Measurements from ENCODE around the gene INPPL1.
"Not testable (repeated sequence)": the region's sequence is repeated elsewhere in the genome, so short reads cannot be mapped to it uniquely, and the experiment has no call there.

INPPL1 gene

DNA sequence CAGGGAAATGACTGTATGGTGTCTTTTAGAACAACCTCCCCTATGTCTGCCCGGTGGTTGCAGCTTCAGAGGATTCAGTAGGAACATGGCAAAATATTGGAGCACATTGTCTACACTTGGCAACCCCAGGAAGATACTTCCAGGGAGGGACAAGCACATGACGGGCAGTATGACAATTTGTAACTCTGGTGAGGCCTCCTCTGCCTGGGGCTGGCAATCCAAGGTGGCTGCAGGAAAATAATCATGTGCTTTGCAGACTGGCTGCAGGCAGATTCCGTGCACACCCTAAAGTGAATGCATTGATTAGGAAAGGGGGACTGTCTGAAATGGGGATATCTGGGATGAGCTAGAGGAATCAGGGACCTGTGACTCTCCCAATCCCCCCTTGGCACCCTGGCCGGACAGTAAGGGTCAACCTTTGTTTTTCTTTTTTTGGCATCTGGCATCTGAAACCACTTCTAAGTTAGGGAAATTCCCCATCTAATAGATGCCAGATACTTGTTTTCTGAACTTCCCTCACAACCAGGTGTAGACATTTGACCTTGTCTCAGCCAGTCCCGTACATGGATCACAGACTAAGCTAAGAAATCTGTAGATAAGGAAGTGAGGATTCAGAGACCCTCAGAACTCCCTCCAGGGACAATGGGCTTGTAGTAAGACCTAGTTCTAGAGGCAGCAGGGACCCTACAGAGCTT is 29.9 kb downstream of the INPPL1 start:
- Histone ChIP-seq H3K9me3 (replicated peaks; ENCODE audit: low read length) (no peaks in the 10 kb centered on the region), H3K4me3 (ENCODE audit: low read length) (no peak overlapping the region), H3K36me3 (ENCODE audit: insufficient read depth, low read length) (no peaks in the 10 kb centered on the region), H3K9ac (ENCODE audit: low read depth, low read length) (no peak overlapping the region), H3K4me2 (ENCODE audit: low read length) (no peak overlapping the region), H3K27me3 (ENCODE audit: control insufficient read depth, insufficient read depth, low read length) (peaks cover 70% of the 10 kb centered on the region), H3K4me1 (ENCODE audit: control insufficient read depth, insufficient read depth, low read length) (no peaks in the 10 kb centered on the region)

GRCh38 chr11:72257570-72257969 is 33.0 kb downstream of the INPPL1 start:
- Histone ChIP-seq H3K9ac (ENCODE audit: low read depth, low read length) (no peak overlapping the region), H3K4me2 (ENCODE audit: low read length) (no peak overlapping the region), H3K27me3 (ENCODE audit: control insufficient read depth, insufficient read depth, low read length) (peaks cover 55% of the 10 kb centered on the region), H3K4me3 (ENCODE audit: low read length) (no peak overlapping the region), H3K9me3 (replicated peaks; ENCODE audit: low read length) (no peaks in the 10 kb centered on the region), H3K36me3 (ENCODE audit: insufficient read depth, low read length) (no peaks in the 10 kb centered on the region), H3K4me1 (ENCODE audit: control insufficient read depth, insufficient read depth, low read length) (no peaks in the 10 kb centered on the region)

- Histone ChIP-seq H3K9ac (ENCODE audit: low read depth, low read length) (no peak overlapping the region), H3K36me3 (ENCODE audit: insufficient read depth, low read length) (no peaks in the 10 kb centered on the region), H3K9me3 (replicated peaks; ENCODE audit: low read length) (no peaks in the 10 kb centered on the region), H3K27me3 (ENCODE audit: control insufficient read depth, insufficient read depth, low read length) (peaks cover 41% of the 10 kb centered on the region), H3K4me1 (ENCODE audit: control insufficient read depth, insufficient read depth, low read length) (peaks cover 4% of the 10 kb centered on the region), H3K4me2 (ENCODE audit: low read length) (no peak overlapping the region), H3K4me3 (ENCODE audit: low read length) (no peak overlapping the region)
Observed at GRCh38 chr11:72259490-72259889, 34.9 kb downstream of the INPPL1 start.

GRCh38 chr11:72260574-72260973 is 36.0 kb downstream of the INPPL1 start:
- H3K27me3 ChIP-seq (ENCODE audit: control insufficient read depth, insufficient read depth, low read length): peaks cover 31% of the 10 kb centered on the region
- H3K4me1 ChIP-seq (ENCODE audit: control insufficient read depth, insufficient read depth, low read length): peaks cover 4% of the 10 kb centered on the region
- H3K4me2 ChIP-seq (ENCODE audit: low read length): no peak overlapping the region
- no peak overlapping the region for H3K9ac ChIP-seq (ENCODE audit: low read depth, low read length)
- H3K9me3 ChIP-seq (replicated peaks; ENCODE audit: low read length): no peaks in the 10 kb centered on the region
- H3K4me3 ChIP-seq (ENCODE audit: low read length): no peak overlapping the region
- no peaks in the 10 kb centered on the region for H3K36me3 ChIP-seq (ENCODE audit: insufficient read depth, low read length)

- peaks cover 4% of the 10 kb centered on the region for H3K4me1 ChIP-seq (ENCODE audit: control insufficient read depth, insufficient read depth, low read length)
- no peak overlapping the region for H3K4me2 ChIP-seq (ENCODE audit: low read length)
- H3K9ac ChIP-seq (ENCODE audit: low read depth, low read length): no peak overlapping the region
- no peak overlapping the region for H3K4me3 ChIP-seq (ENCODE audit: low read length)
- H3K9me3 ChIP-seq (replicated peaks; ENCODE audit: low read length): no peaks in the 10 kb centered on the region
- no peaks in the 10 kb centered on the region for H3K36me3 ChIP-seq (ENCODE audit: insufficient read depth, low read length)
- peaks cover 21% of the 10 kb centered on the region for H3K27me3 ChIP-seq (ENCODE audit: control insufficient read depth, insufficient read depth, low read length)
Observed at GRCh38 chr11:72263361-72263760, 38.8 kb downstream of the INPPL1 start.

DNA sequence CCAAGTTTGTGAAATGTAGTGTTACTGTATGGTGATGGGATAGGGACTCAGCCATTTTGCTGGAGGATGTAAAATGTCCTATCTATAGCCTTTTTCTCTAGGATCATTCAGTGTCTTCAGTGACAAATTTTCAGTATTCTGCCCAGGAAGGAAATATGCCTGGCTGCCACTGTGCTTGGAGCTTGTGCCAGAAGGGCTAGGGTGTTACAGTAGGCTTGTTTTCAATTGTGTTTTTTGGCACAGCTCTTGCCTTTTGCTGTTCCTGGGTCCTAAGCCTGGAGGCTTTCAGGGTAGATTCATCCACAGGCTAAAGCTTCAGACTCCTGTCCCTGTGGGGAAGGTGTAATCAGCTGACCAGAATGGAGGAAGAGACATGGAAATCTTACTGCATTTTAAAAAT is 41.4 kb downstream of the INPPL1 start:
- no peaks in the 10 kb centered on the region for H3K9me3 ChIP-seq (replicated peaks; ENCODE audit: low read length)
- H3K4me2 ChIP-seq (ENCODE audit: low read length): no peak overlapping the region
- H3K27me3 ChIP-seq (ENCODE audit: control insufficient read depth, insufficient read depth, low read length): peaks cover 18% of the 10 kb centered on the region
- no peak overlapping the region for H3K4me3 ChIP-seq (ENCODE audit: low read length)
- peaks cover 4% of the 10 kb centered on the region for H3K4me1 ChIP-seq (ENCODE audit: control insufficient read depth, insufficient read depth, low read length)
- H3K36me3 ChIP-seq (ENCODE audit: insufficient read depth, low read length): no peaks in the 10 kb centered on the region
- H3K9ac ChIP-seq (ENCODE audit: low read depth, low read length): no peak overlapping the region

- H3K9ac ChIP-seq (ENCODE audit: low read depth, low read length); H3K4me3 ChIP-seq (ENCODE audit: low read length); H3K9me3 ChIP-seq (replicated peaks; ENCODE audit: low read length); H3K4me2 ChIP-seq (ENCODE audit: low read length); H3K4me1 ChIP-seq (ENCODE audit: control insufficient read depth, insufficient read depth, low read length); H3K36me3 ChIP-seq (ENCODE audit: insufficient read depth, low read length): not testable (repeated sequence)
- H3K27me3 ChIP-seq (ENCODE audit: control insufficient read depth, insufficient read depth, low read length): peaks cover 23% of the 10 kb centered on the region
Observed at GRCh38 chr11:72266960-72267359, 42.4 kb downstream of the INPPL1 start.

DNA sequence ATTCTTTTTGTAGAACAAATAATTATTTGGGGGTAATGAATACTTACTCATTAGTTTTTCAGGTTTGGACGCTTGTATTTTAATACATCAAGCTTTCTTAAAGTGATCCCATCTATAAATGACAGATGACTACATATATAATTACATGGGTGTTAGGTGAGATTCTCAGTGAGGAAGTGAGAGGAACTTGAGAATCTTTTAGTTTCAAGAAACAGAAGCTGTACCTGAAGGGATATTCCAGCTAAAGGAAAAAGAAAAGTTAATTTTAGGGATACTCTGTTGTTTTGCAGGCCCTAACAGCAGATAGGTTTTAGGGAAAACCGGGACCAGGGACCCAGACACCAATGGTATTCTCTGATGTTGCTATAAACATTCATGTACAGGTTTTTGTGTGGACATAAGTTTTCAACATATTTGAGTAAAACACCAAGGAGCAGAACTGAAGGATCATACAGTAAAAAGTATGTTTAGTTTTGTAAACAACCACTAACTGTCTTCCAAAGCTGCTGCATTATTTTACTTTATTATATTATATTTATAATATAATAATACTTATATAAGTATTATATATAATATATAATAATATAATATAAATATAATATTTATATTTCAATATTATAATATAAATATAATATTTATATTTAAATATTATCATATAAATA is 43.5 kb downstream of the INPPL1 start:
- Histone ChIP-seq H3K4me3 (ENCODE audit: low read length) (no peak overlapping the region), H3K36me3 (ENCODE audit: insufficient read depth, low read length) (no peaks in the 10 kb centered on the region), H3K4me1 (ENCODE audit: control insufficient read depth, insufficient read depth, low read length) (peaks cover 2% of the 10 kb centered on the region), H3K27me3 (ENCODE audit: control insufficient read depth, insufficient read depth, low read length) (peaks cover 27% of the 10 kb centered on the region), H3K9ac (ENCODE audit: low read depth, low read length) (no peak overlapping the region), H3K9me3 (replicated peaks; ENCODE audit: low read length) (no peaks in the 10 kb centered on the region), H3K4me2 (ENCODE audit: low read length) (no peak overlapping the region)

DNA sequence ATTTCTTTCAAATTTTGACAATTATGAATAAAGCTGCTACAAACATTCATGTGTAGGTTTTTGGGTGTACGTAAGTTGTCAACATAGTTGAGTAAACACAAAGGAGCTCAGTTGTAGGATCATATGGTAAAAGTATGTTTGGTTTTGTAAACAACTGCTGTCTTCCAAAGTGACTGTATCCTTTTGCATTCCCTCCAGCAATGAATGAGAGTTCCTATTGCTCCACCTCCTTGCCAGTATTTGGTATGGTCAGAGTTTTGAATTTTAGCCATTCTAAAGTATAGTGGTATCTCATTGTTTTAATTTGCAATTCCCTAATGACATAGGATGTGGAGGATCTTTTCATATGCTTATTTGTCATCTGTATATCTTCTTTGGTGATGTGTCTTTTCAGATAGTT is 47.4 kb downstream of the INPPL1 start:
- Histone ChIP-seq H3K27me3 (ENCODE audit: control insufficient read depth, insufficient read depth, low read length) (peaks cover 37% of the 10 kb centered on the region), H3K4me1 (ENCODE audit: control insufficient read depth, insufficient read depth, low read length) (no peaks in the 10 kb centered on the region), H3K4me3 (ENCODE audit: low read length) (no peak overlapping the region), H3K9me3 (replicated peaks; ENCODE audit: low read length) (no peaks in the 10 kb centered on the region), H3K36me3 (ENCODE audit: insufficient read depth, low read length) (no peaks in the 10 kb centered on the region), H3K9ac (ENCODE audit: low read depth, low read length) (no peak overlapping the region), H3K4me2 (ENCODE audit: low read length) (no peak overlapping the region)

- H3K4me3 ChIP-seq (ENCODE audit: low read length): no peak overlapping the region
- peaks cover 5% of the 10 kb centered on the region for H3K4me1 ChIP-seq (ENCODE audit: control insufficient read depth, insufficient read depth, low read length)
- H3K9ac ChIP-seq (ENCODE audit: low read depth, low read length): no peak overlapping the region
- peaks cover 32% of the 10 kb centered on the region for H3K27me3 ChIP-seq (ENCODE audit: control insufficient read depth, insufficient read depth, low read length)
- no peaks in the 10 kb centered on the region for H3K36me3 ChIP-seq (ENCODE audit: insufficient read depth, low read length)
- H3K4me2 ChIP-seq (ENCODE audit: low read length): no peak overlapping the region
- H3K9me3 ChIP-seq (replicated peaks; ENCODE audit: low read length): no peaks in the 10 kb centered on the region
Observed at GRCh38 chr11:72274435-72274834, 49.9 kb downstream of the INPPL1 start.

DNA sequence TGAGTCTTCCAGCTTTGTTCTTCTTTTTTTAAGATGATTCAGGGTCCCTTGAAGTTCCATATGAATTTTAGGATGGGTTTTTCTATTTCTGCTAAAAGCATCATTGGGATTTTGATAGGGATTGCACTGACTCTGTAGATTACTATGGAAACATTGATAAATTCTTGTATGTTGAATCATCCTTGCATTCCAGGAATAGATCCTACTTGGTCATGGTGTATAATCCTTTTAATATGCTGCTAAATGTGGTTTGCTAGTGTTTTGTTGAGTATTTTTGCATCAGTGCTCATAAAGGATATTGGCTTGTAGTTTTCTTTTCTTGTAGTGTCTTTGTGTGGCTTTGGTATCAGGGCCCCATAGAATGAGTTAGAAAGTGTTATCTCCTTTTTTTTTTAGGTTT is 54.3 kb downstream of the INPPL1 start:
- H3K4me3 ChIP-seq (ENCODE audit: low read length): no peak overlapping the region
- H3K4me1 ChIP-seq (ENCODE audit: control insufficient read depth, insufficient read depth, low read length): peaks cover 8% of the 10 kb centered on the region
- no peak overlapping the region for H3K4me2 ChIP-seq (ENCODE audit: low read length)
- no peaks in the 10 kb centered on the region for H3K9me3 ChIP-seq (replicated peaks; ENCODE audit: low read length)
- H3K27me3 ChIP-seq (ENCODE audit: control insufficient read depth, insufficient read depth, low read length): peaks cover 12% of the 10 kb centered on the region
- no peak overlapping the region for H3K9ac ChIP-seq (ENCODE audit: low read depth, low read length)
- no peaks in the 10 kb centered on the region for H3K36me3 ChIP-seq (ENCODE audit: insufficient read depth, low read length)

- Histone ChIP-seq H3K4me1 (ENCODE audit: control insufficient read depth, insufficient read depth, low read length) (peaks cover 8% of the 10 kb centered on the region), H3K4me3 (ENCODE audit: low read length) (no peak overlapping the region), H3K27me3 (ENCODE audit: control insufficient read depth, insufficient read depth, low read length) (peaks cover 13% of the 10 kb centered on the region), H3K9me3 (replicated peaks; ENCODE audit: low read length) (no peaks in the 10 kb centered on the region), H3K4me2 (ENCODE audit: low read length) (no peak overlapping the region), H3K9ac (ENCODE audit: low read depth, low read length) (no peak overlapping the region), H3K36me3 (ENCODE audit: insufficient read depth, low read length) (no peaks in the 10 kb centered on the region)
Observed at GRCh38 chr11:72280037-72280436, 55.5 kb downstream of the INPPL1 start.

Measured in skeletal muscle satellite cell (primary cell).